Sigmoid colon (tissue), 7 donors: Measurements from ENCODE around the gene VDR. TPM values are rescaled to one million over a fixed set of nuclear protein-coding genes. Genes with fewer than 3 reads are reported as not detected.

Experiments used
- DNase-seq: peaks from one replicate; pipeline ENCODE4 v3.0.0-alpha.2; 2019
- H3K27ac ChIP-seq, 4 donors: fragments of 200-600 bp; sonication (generic); one replicate each; pipeline ENCODE4 v1.5.1; 2016 to 2019; ENCODE audit warnings: mild to moderate bottlenecking in 1 of 4
- H3K27me3 ChIP-seq, 3 donors: fragments of 200-600 bp; sonication (generic); one replicate each; pipeline ENCODE4 v1.5.1; 2019; ENCODE audit warnings: mild to moderate bottlenecking in 1 of 3
- H3K36me3 ChIP-seq, 4 donors: fragments of 200-600 bp; sonication (generic); one replicate each; pipeline ENCODE4 v1.5.1; 2016 to 2019
- H3K4me1 ChIP-seq, 4 donors: fragments of 200-600 bp; sonication (generic); one replicate each; pipeline ENCODE4 v1.5.1; 2017 to 2019
- H3K4me3 ChIP-seq, 4 donors: fragments of 200-600 bp; sonication (generic); one replicate each; pipeline ENCODE4 v1.5.1; 2017 to 2019; ENCODE audit warnings: mild to moderate bottlenecking in 2 of 4, moderate library complexity in 1 of 4
- H3K9me3 ChIP-seq, 4 donors: fragments of 200-600 bp in 3 of 4; sonication (generic) in 3 of 4; one replicate each; pipeline versions ENCODE4 v1.5.1 to v1.6.1; 2013 to 2019
- EP300 ChIP-seq, 4 donors: sonication (generic); formaldehyde crosslinking; IDR thresholded peaks; one replicate each; pipeline ENCODE4 v1.6.1; 2017; ENCODE audit warnings: antibody characterized with exemption in 4 of 4
- POLR2A ChIP-seq, 2 donors: fragments of 450-650 bp; IDR thresholded peaks; one replicate each; pipeline ENCODE4 v1.6.1; 2016; ENCODE audit warnings: antibody characterized with exemption in 2 of 2, mild to moderate bottlenecking in 2 of 2, moderate library complexity in 2 of 2
- POLR2AphosphoS5 ChIP-seq, 4 donors: sonication (generic); formaldehyde crosslinking; IDR thresholded peaks; one replicate each; pipeline ENCODE4 v1.6.1; 2017; ENCODE audit warnings: antibody characterized with exemption in 4 of 4
- WGBS, 2 donors: extraction: QIAGEN DNeasy Blood & Tissue Kit; methylation state at CpG; one replicate each; pipeline ENCODE4 v1.1.7; 2013; 5-methylcytosine and 5-hydroxymethylcytosine counted together
- intact Hi-C: fragments of 100-400 bp; cut with DNase I; formaldehyde crosslinking; loops from one replicate; pipeline ENCODE4 v1.15.1; 2023
- polyA plus RNA-seq, 3 donors: library from polyadenylated mRNA; stranded (reverse); fragments of 200-250 nt; gene quantifications; one replicate each; pipeline ENCODE4 v1.2.3, GENCODE V29; 2013
- total RNA-seq, 4 donors: library from RNA; depleted of rRNA; stranded (reverse); fragments of >200 nt; gene quantifications; one replicate each; pipeline ENCODE4 v1.1.0, GENCODE V29; 2016
- TF ChIP-seq, protein P1 (sequence below), 4 experiments: fragments of 450-650 bp in 3 of 4; fragments of 200-600 bp in 1 of 4; IDR thresholded peaks; one replicate each; pipeline ENCODE4 v1.5.1; 2016 to 2019; ENCODE audit warnings: antibody characterized with exemption in 4 of 4, mild to moderate bottlenecking in 3 of 4, moderate library complexity in 2 of 4
- donor health status: healthy with polysubstance abuse.
- donor health status: Bipolar disorder and iron deficiency.
- donor health status: healthy.

Gene VDR
- total and polyA plus RNA-seq, 7 donors, result 0.71 to 69.1 (median 2.5) TPM

DNA sequence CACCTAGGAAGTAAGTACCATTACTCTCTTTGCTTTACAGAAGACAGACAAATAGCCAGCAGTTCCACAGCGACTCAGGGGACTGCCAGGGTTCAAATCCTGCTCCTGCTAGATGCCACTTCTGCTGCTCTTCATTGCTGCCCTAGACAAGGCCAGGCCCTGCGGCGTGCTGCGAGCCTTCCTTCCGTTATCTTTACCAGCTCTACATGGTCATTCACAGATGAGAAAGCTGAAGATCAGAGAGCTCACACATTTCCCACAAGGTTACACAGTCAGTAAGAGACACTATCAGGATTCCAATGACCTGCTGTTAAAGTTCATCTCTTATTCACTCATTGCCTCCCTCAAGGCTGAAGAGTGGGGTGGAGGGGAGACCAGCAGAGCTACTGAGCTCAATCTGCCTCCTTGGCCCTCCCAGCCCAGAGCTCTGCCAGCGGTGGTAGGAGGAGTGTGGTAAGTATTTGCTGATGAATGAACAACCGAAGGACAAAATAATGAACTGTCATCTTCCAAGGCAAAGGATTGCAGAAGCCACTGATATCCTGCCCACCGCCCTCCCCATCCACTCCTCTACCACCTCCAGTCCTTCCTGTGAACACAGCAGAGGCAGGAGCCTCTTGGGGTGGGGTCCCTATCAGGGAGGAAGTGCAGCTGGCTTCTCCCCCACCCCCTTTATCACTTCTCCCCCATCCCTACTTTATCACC, 70.4 kb downstream of the VDR start:
- TF ChIP-seq EP300 (IDR thresholded peaks at IDR 0.05) (no peak), POLR2A (IDR thresholded peaks at IDR 0.05) (no peak), POLR2AphosphoS5 (IDR thresholded peaks at IDR 0.05) (no peak)
- TF ChIP-seq, protein P1, sequence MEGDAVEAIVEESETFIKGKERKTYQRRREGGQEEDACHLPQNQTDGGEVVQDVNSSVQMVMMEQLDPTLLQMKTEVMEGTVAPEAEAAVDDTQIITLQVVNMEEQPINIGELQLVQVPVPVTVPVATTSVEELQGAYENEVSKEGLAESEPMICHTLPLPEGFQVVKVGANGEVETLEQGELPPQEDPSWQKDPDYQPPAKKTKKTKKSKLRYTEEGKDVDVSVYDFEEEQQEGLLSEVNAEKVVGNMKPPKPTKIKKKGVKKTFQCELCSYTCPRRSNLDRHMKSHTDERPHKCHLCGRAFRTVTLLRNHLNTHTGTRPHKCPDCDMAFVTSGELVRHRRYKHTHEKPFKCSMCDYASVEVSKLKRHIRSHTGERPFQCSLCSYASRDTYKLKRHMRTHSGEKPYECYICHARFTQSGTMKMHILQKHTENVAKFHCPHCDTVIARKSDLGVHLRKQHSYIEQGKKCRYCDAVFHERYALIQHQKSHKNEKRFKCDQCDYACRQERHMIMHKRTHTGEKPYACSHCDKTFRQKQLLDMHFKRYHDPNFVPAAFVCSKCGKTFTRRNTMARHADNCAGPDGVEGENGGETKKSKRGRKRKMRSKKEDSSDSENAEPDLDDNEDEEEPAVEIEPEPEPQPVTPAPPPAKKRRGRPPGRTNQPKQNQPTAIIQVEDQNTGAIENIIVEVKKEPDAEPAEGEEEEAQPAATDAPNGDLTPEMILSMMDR (IDR thresholded peaks at IDR 0.05), result no peak
- no peak for DNase-seq
- 79 to 92% methylated on average over 8 of the region's 8 CpGs for WGBS, 2 donors

DNA sequence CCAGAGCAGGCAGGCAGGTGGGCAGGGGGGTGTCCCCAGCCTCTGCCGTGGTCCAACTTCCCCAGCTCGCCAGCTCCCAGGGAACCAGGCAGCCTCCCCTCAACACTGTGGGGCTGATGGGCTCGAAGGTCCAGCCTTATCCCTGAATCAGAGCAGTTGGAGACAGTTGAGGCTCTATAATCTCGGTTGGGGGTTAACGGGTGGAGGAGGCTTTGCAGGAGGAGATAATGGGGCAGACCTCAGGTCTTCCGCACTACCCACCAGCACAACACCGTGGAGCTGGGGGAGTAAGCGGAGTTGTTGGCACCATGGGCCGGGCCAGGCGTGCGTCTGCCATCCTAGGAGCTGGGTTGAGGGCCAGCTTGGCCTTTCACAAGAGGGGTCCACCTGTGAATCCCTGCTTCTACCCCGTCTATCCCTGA, 71.2 kb downstream of the VDR start:
- Histone ChIP-seq H3K36me3 (no peaks in the 10 kb centered on the region), H3K27me3 (no peaks in the 10 kb centered on the region), H3K27ac (no peak overlapping the region), H3K4me1 (peaks cover 0 to 26% (median 20%) of the 10 kb centered on the region in 4 donors), H3K9me3 (no peaks in the 10 kb centered on the region), H3K4me3 (no peak overlapping the region)
- TF ChIP-seq EP300 (IDR thresholded peaks at IDR 0.05), result no peak
- no peak for TF ChIP-seq POLR2AphosphoS5 (IDR thresholded peaks at IDR 0.05)
- no peak for TF ChIP-seq POLR2A (IDR thresholded peaks at IDR 0.05)
- TF ChIP-seq, protein P1 (IDR thresholded peaks at IDR 0.05), result no peak
- no peak for DNase-seq
- intact Hi-C loops, result no loop called here
- WGBS, 2 donors, result 92 to 93% methylated on average over 12 of the region's 12 CpGs

More for the DNA sequence above, 70.4 kb downstream of the VDR start:
- H3K4me3 ChIP-seq, result no peak overlapping the region
- H3K4me1 ChIP-seq, result peaks cover 0 to 21% (median 14%) of the 10 kb centered on the region in 4 donors
- no peak overlapping the region for H3K27ac ChIP-seq
- no peaks in the 10 kb centered on the region for H3K9me3 ChIP-seq
- intact Hi-C loops, result no loop called here
- no peaks in the 10 kb centered on the region for H3K27me3 ChIP-seq
- no peaks in the 10 kb centered on the region for H3K36me3 ChIP-seq

DNA sequence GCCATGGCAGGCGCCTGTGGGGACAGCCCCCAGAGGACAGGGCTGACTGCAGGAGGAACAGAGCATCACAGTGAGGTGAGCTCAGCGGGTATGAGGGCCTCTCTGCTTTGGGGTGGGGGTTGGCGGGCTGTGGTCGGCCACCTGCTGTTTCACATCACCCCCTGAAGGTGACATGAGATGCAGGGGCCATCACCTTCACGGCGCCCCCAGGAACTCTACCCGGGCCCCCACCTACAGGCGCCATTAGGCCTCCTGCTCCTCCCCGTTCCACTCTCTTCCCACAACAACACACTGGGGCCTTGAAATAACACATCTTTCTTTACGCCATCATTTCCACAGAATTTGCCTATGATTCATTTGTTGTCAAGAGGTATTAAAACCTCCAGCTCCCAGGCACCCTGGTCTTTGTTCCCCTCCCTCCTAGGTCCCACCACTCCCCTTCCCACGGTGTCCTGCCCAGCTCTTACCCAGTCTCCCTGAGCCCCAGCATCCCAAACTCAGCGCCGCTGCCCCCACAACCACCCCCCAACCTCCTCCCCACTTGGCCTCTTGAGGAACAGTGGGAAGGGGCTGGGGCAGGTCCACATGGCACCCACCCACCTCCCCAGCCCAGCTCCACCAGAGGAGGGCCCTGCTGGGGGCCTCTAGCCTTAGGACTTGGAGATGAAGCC, 72.4 kb downstream of the VDR start:
- Histone ChIP-seq H3K9me3 (no peaks in the 10 kb centered on the region), H3K36me3 (no peaks in the 10 kb centered on the region), H3K4me1 (peaks cover 0 to 29% (median 25%) of the 10 kb centered on the region in 4 donors), H3K27me3 (no peaks in the 10 kb centered on the region), H3K4me3 (no peak overlapping the region), H3K27ac (no peak overlapping the region)
- intact Hi-C loops, result no loop called here
- no peak for TF ChIP-seq POLR2AphosphoS5 (IDR thresholded peaks at IDR 0.05)
- no peak for TF ChIP-seq EP300 (IDR thresholded peaks at IDR 0.05)
- TF ChIP-seq POLR2A (IDR thresholded peaks at IDR 0.05), result no peak
- TF ChIP-seq, protein P1 (IDR thresholded peaks at IDR 0.05), result no peak
- no peak for DNase-seq
- whole genome bisulfite sequencing, 2 donors, result 68 to 88% methylated on average over 13 of the region's 13 CpGs

DNA sequence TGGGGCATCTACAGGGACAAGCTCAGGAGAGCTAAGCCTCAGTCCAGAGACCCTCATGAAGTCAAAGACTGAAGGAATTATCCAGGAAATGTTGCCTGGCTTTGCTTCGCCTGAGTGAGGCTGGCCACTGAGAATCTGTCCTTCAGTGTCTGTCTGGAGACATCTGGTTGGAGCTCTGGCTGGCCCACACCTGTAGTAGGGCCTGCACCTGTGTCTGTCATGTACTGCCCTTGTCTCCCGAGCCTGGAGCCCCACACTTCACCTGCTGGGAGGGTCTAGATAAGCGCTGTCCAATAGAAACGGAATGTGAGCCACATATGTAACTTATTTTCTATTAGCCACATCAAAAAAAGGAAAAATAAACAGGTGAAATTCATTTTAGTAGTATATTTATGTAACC, 75.2 kb downstream of the VDR start:
- intact Hi-C loops, result loop anchor here (10.0 kb wide), 1 partner anchor 745 kb away; no protein-coding TSS in a partner anchor
- H3K4me1 ChIP-seq, result peaks cover 0 to 52% (median 49%) of the 10 kb centered on the region in 4 donors
- H3K27me3 ChIP-seq, result no peaks in the 10 kb centered on the region
- peak overlapping the region; percentile 83 to 99 (median 98) for H3K27ac ChIP-seq
- H3K36me3 ChIP-seq, result no peaks in the 10 kb centered on the region
- H3K9me3 ChIP-seq, result no peaks in the 10 kb centered on the region
- no peak overlapping the region for H3K4me3 ChIP-seq
- 60 to 92% methylated on average over 4 of the region's 4 CpGs for WGBS, 2 donors
- DNase-seq, result no peak
- TF ChIP-seq, protein P1 (IDR thresholded peaks at IDR 0.05), result no peak
- TF ChIP-seq POLR2A (IDR thresholded peaks at IDR 0.05), result no peak
- no peak for TF ChIP-seq POLR2AphosphoS5 (IDR thresholded peaks at IDR 0.05)
- no peak for TF ChIP-seq EP300 (IDR thresholded peaks at IDR 0.05)
